ENCODE measurements around the gene SLC49A3. TPM values are rescaled to one million over a fixed set of nuclear protein-coding genes. Genes with fewer than 3 reads are reported as not detected.
"Not testable (repeated sequence)": the region's sequence is repeated elsewhere in the genome, so short reads cannot be mapped to it uniquely, and the experiment has no call there.

Gene SLC49A3
- total RNA-seq, 1 experiment from 2014 or later, result 0.47 TPM

DNA sequence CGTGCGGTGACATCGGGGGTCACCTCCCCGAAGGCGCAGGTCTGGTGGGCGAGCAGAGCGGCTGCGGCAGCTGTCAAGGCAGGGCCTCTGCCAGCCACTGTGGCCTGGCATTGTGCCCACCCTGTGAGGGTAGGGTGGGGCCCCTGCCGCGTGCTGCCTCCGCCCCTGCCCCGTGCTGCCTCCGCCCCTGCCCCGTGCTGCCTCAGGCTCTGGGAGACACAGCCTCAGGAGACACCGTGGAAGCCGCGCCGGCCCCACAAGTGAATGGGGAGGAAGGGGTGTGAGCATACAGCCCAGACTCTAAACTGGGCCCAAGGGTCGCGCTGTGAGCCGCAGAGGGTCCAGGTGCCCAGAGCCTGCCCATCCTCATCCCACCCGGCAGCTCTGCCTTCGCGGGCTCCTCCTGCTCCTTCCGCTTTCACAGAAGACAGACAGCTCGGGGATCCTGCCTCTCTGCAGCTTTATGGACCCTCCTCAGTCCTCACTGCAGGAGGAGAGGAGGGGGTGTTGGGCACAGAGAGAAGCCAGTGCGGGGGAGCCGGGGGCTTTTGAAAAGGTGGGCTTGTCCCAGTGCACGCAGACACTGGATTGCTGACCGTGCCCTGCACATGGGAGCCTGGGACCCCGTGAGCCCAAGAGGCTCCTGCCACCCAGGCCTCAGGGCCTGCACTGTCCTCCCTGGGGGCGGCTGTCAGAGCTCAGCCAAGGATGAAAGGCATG lies 44.1 kb upstream of the SLC49A3 start:
- no TSS peak for BruUV-seq (replicated peaks)
- Histone ChIP-seq H3K27me3 (replicated peaks; ENCODE audit: insufficient read depth, low read depth, low read length, poor library complexity) (no peaks in the 10 kb centered on the region), H3K27ac (ENCODE audit: low read depth, low read length, poor library complexity, severe bottlenecking) (no peak overlapping the region), H3K4me1 (ENCODE audit: insufficient read depth, low read length, poor library complexity, severe bottlenecking) (no peaks in the 10 kb centered on the region), H3K36me3 (ENCODE audit: insufficient read depth, low read length, poor library complexity, severe bottlenecking) (peaks cover 53% of the 10 kb centered on the region), H3K9me3 (ENCODE audit: low read depth, low read length, poor library complexity, severe bottlenecking) (no peaks in the 10 kb centered on the region), H3K4me3 (ENCODE audit: low read depth, low read length, poor library complexity, severe bottlenecking) (no peak overlapping the region)
- TF ChIP-seq, protein P1, sequence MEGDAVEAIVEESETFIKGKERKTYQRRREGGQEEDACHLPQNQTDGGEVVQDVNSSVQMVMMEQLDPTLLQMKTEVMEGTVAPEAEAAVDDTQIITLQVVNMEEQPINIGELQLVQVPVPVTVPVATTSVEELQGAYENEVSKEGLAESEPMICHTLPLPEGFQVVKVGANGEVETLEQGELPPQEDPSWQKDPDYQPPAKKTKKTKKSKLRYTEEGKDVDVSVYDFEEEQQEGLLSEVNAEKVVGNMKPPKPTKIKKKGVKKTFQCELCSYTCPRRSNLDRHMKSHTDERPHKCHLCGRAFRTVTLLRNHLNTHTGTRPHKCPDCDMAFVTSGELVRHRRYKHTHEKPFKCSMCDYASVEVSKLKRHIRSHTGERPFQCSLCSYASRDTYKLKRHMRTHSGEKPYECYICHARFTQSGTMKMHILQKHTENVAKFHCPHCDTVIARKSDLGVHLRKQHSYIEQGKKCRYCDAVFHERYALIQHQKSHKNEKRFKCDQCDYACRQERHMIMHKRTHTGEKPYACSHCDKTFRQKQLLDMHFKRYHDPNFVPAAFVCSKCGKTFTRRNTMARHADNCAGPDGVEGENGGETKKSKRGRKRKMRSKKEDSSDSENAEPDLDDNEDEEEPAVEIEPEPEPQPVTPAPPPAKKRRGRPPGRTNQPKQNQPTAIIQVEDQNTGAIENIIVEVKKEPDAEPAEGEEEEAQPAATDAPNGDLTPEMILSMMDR (conservative IDR thresholded peaks at IDR 0.05; ENCODE audit: low read depth, low read length), result no peak
- TF ChIP-seq EZH2 (IDR thresholded peaks at IDR 0.05; ENCODE audit: borderline replicate concordance, low read depth, low read length, poor library complexity, severe bottlenecking), result no peak
- intact Hi-C loops (cut with micrococcal nuclease; ENCODE audit: unreplicated experiment), result no loop called here
- POLR2A ChIA-PET (ENCODE audit: low non-redundant PET), result no interaction called here
- CTCF ChIA-PET, result no interaction called here
- DNase-seq (ENCODE audit: low spot score), result no peak

DNA sequence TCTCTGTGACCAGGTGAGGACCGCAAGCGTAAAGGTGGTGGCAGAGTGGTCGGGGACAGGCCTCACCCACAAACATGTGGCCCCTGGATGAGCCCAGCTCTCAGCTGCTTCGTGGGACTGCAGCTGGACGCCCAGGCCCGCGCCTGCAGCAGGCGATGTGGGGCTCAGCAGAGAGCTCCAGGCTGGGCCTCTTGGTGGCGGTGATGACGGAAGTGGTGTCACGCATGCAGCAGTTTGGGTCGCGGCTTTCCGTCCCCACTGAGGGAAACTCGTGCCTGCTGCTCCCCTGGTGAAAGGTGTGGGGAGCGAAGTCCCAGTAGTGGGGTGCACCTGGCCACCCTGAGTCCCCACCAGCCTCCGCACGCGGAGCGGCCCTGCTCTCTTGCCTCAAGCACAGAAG lies 43.5 kb upstream of the SLC49A3 start:
- intact Hi-C loops (cut with micrococcal nuclease; ENCODE audit: unreplicated experiment), result no loop called here
- no peaks in the 10 kb centered on the region for H3K27me3 ChIP-seq (replicated peaks; ENCODE audit: insufficient read depth, low read depth, low read length, poor library complexity)
- ChIA-PET CTCF (no interaction called here), POLR2A (ENCODE audit: low non-redundant PET) (no interaction called here)
- no peak overlapping the region for H3K4me3 ChIP-seq (ENCODE audit: low read depth, low read length, poor library complexity, severe bottlenecking)
- no peak for DNase-seq (ENCODE audit: low spot score)
- no peak overlapping the region for H3K27ac ChIP-seq (ENCODE audit: low read depth, low read length, poor library complexity, severe bottlenecking)
- no peaks in the 10 kb centered on the region for H3K4me1 ChIP-seq (ENCODE audit: insufficient read depth, low read length, poor library complexity, severe bottlenecking)
- H3K9me3 ChIP-seq (ENCODE audit: low read depth, low read length, poor library complexity, severe bottlenecking), result no peaks in the 10 kb centered on the region
- TF ChIP-seq, protein P1 (conservative IDR thresholded peaks at IDR 0.05; ENCODE audit: low read depth, low read length), result no peak
- no peak for TF ChIP-seq EZH2 (IDR thresholded peaks at IDR 0.05; ENCODE audit: borderline replicate concordance, low read depth, low read length, poor library complexity, severe bottlenecking)
- H3K36me3 ChIP-seq (ENCODE audit: insufficient read depth, low read length, poor library complexity, severe bottlenecking), result peaks cover 47% of the 10 kb centered on the region
- BruUV-seq (replicated peaks), result no TSS peak

DNA sequence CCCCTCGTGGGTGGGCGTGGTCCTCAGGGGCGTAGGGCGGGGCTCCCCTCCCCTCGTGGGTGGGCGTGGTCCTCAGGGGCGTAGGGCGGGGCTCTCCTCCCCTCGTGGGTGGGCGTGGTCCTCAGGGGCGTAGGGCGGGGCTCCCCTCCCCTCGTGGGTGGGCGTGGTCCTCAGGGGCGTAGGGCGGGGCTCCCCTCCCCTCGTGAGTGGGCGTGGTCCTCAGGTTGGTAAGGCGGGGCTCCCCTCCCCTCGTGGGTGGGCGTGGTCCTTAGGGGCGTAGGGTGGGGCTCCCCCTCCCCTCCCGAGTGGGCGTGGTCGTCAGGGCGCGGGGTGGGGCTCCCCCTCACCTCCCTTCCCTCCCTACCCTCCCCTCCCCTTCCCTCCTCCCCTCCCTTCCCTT lies 43.0 kb upstream of the SLC49A3 start:
- H3K4me1 ChIP-seq (ENCODE audit: insufficient read depth, low read length, poor library complexity, severe bottlenecking); H3K9me3 ChIP-seq (ENCODE audit: low read depth, low read length, poor library complexity, severe bottlenecking); intact Hi-C loops (cut with micrococcal nuclease; ENCODE audit: unreplicated experiment); POLR2A ChIA-PET (ENCODE audit: low non-redundant PET); DNase-seq (ENCODE audit: low spot score); H3K27ac ChIP-seq (ENCODE audit: low read depth, low read length, poor library complexity, severe bottlenecking); H3K4me3 ChIP-seq (ENCODE audit: low read depth, low read length, poor library complexity, severe bottlenecking); H3K27me3 ChIP-seq (replicated peaks; ENCODE audit: insufficient read depth, low read depth, low read length, poor library complexity); CTCF ChIA-PET; BruUV-seq (replicated peaks): not testable (repeated sequence)
- H3K36me3 ChIP-seq (ENCODE audit: insufficient read depth, low read length, poor library complexity, severe bottlenecking), result peaks cover 43% of the 10 kb centered on the region

DNA sequence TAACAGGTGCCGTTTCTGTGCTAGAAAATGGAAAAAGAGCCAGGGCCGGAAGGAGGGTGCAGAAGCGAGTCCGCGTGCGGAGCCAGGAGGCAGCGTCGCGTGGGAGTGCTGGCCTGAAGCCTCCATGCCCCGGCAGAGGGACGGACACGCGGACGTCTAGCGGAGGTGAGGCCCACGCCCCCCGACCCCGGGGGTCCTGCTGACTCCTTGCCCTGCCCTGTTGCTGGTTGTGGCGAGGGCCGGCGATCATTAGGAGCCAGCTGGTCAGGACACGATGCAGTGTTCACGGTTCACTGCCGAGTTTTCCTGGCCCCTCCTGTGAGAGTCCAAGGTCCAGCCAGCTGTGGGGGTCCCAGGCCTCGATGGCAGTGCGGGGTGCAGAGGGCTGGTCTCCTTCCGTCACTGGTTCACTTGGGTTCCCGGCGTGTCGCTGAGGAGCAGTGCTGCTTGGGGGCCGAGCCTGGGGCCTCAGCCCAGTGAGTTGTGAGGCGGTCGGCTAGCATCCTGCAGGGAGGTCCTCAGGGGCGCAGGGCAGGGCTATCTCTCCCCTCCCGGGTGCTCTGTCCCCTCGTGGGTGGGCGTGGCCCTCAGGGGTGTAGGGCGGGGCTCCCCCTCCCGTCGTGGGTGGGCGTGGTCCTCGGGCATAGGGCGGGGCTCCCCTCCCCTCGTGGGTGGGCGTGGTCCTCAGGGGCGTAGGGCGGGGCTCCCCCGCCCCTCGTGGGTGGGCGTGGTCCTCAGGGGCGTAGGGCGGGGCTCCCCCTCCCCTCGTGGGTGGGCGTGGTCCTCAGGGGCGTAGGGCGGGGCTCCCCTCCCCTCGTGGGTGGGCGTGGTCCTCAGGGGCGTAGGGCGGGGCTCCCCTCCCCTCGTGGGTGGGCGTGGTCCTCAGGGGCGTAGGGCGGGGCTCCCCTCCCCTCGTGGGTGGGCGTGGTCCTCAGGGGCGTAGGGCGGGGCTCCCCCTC lies 42.3 kb upstream of the SLC49A3 start:
- CTCF ChIA-PET, result not testable (repeated sequence)

More for the DNA sequence above, 42.3 kb upstream of the SLC49A3 start:
- DNase-seq (ENCODE audit: low spot score); H3K4me3 ChIP-seq (ENCODE audit: low read depth, low read length, poor library complexity, severe bottlenecking); H3K27me3 ChIP-seq (replicated peaks; ENCODE audit: insufficient read depth, low read depth, low read length, poor library complexity); intact Hi-C loops (cut with micrococcal nuclease; ENCODE audit: unreplicated experiment); H3K4me1 ChIP-seq (ENCODE audit: insufficient read depth, low read length, poor library complexity, severe bottlenecking); H3K27ac ChIP-seq (ENCODE audit: low read depth, low read length, poor library complexity, severe bottlenecking); H3K9me3 ChIP-seq (ENCODE audit: low read depth, low read length, poor library complexity, severe bottlenecking); POLR2A ChIA-PET (ENCODE audit: low non-redundant PET); BruUV-seq (replicated peaks): not testable (repeated sequence)
- peaks cover 43% of the 10 kb centered on the region for H3K36me3 ChIP-seq (ENCODE audit: insufficient read depth, low read length, poor library complexity, severe bottlenecking)

Data from A673 (cell line).